Raji (cell line): ENCODE data around the gene DFFB.

ENCODE experiments used
- POLR2A ChIP-seq: IDR thresholded peaks from 2 replicates; pipeline ENCODE4 v1.6.1; 2011; ENCODE audit warnings: low read depth, low read length, control low read depth; ENCODE audit not compliant: insufficient read depth

The DFFB gene

GRCh38 chr1:3852711-3853485 lies 4.4 kb upstream of the DFFB start:
- no peak for TF ChIP-seq POLR2A

DNA sequence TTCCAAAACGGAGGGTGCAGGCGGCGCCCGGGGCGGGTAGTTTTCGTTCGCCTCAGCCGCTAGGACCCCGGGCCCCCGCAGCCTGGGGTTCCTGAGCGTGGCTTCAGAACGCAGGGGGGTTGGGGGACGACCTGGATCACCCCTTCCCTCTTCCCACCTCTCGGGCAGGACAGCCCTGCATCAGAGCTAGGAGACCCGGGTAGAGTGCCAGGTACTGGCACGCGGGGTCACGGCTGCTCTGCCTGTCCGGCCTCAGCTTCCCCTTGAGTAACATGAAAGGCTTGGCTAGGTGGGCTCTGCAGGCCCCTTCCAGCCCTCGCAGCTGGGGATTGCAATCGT lies 484 bp downstream of the DFFB start:
- no peak for TF ChIP-seq POLR2A

- no peak for TF ChIP-seq POLR2A
These were observed 1.1 kb downstream of the DFFB start for GRCh38 chr1:3858231-3858981.

DNA sequence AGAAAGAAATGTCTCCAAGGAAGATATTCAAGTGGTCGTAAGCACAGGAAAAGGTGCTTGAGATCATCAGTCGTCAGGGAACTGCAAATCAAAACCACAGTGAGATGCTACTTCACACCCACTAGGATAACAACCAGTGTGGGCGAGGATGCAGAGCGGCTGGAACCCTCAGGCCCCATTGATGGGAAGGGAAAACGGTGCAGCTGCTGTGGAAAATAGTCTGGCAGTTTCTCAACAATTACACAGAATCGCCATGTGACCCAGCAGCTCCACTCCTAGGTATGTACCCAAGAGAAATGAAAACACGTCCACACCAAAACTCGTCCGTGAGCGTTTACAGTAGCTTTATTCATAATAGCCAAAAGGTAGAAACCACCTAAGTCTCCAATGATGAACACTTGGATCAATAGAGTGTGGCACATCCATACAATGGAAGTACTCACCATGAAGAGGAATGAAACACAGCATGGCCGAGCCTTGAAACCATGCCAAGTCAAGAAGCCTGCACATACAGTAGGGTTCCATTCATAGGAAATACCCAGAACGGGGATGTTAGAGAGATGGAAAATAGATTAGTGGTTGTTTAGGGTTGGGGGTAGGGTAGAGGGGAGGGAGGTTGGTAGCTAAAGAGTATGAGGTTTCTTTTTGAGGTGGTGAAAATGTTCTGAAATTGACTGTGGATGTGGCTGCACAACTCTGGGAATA lies 6.1 kb downstream of the DFFB start:
- TF ChIP-seq POLR2A: no peak

DNA sequence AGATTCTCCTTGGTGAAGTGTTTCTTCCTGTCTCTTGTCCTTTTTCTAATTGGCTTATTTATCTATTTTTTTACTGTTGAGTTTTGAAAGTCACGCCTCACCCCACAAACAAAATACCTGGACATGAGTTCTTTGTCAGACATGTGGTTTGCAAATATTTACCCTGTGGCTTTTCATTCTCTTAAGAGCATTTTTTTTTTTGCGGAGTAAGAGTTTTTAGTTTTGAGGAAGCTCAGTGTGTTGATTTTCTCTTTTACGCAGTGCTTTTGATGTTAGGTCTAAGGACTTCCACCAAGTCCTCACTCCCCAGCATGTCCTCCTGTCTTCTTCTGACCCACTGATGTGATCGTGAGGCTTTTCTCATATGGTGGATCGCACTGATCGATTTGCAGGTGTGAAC lies 7.6 kb downstream of the DFFB start:
- TF ChIP-seq POLR2A: no peak

DNA sequence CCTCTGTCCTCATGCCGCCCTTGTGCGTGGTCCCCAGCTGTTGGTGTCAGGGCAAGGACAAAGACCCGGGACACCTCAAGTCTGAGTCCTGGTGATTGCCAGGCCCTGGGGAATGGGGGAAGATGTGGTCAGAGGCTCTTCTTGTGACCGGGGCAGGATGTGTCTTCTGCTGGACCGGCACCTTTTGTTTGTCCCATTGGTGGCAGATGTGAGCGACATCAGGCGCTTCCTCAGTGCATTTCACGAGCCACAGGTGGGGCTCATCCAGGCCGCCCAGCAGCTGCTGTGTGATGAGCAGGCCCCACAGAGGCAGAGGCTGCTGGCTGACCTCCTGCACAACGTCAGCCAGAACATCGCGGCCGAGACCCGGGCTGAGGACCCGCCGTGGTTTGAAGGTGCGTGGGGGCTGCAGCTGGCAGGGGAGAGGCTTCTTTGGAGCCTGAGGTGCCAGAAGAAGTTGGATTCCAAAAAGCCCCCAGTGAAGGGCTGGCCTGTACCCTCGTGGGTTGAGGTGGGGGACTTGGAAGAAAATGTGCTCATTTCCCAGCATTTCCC lies 8.4 kb downstream of the DFFB start:
- no peak for TF ChIP-seq POLR2A

DNA sequence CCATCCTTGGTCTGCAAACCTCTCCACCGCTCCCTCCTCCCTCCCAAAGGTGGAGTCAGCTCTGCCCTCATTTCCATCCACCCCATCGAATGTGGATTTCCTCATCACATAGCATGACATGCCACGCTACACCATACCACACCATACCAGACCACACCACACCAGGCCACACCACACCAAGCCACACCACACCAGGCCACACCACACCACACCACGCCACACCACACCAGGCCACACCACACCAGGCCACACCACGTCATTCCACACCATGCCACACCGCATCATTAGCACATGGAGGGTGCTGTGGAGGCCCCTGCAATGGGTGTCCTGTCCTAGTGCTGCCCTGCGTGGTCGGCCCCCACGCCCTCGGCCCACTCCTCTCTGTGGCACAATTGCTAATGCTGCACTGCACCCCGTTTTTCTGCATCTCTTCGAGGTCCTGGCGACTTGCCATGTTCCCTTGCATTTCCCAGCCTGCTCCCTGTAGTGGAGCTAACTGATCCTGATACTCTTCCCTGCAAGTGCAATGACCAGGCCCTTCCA lies 11.3 kb downstream of the DFFB start:
- no peak for TF ChIP-seq POLR2A

DNA sequence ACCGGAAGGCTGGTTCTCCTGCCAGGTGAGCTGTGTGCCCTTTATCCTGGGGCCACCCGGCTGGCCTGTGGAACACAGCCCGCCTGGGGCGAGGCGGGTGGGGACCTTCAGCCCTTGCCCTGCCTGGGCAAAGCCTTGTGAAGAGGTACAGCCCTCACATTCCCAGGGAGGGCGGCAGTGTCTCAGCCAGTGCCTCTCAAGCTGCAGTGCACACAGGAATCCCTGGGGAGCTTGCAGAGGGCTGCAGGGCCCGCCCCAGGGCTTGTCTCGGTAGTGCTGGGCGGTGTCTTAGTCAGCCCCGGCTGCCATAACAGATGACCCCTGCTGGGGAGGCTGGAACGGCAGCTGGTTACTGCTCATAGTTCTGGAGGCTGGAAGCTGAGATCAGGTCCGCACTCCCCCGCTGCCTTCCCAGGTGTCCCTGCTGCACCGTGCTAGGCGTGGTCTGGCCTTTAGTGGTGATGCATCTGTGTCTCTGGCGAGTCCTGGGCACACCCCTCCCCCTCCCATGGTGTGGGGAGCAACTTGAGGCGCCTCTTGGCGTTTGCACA lies 12.6 kb downstream of the DFFB start:
- no peak for TF ChIP-seq POLR2A

- no peak for TF ChIP-seq POLR2A
These were observed 14.2 kb downstream of the DFFB start for GRCh38 chr1:3871451-3871805.

DNA sequence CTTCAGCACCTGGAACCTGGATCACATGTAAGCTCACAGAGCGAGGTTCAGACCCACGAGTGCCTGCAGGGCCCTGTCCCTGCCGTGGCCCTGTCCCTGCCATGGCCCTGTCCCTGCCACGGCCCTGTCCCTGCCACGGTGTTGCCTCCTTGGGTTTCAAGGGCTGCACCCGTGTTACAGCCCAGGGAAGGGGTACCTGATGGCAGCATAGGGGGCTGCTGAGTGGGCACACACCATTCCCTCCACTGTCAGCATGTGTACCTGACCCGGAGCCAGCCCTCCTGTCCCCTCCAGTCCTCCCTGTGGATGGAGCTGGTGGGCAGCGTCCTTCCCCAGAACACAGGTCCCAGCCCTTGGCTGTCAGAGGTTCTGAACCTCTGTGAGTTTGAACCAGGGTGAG lies 15.3 kb downstream of the DFFB start:
- TF ChIP-seq POLR2A: no peak

GRCh38 chr1:3874736-3875135 lies 17.5 kb downstream of the DFFB start:
- no peak for TF ChIP-seq POLR2A

DNA sequence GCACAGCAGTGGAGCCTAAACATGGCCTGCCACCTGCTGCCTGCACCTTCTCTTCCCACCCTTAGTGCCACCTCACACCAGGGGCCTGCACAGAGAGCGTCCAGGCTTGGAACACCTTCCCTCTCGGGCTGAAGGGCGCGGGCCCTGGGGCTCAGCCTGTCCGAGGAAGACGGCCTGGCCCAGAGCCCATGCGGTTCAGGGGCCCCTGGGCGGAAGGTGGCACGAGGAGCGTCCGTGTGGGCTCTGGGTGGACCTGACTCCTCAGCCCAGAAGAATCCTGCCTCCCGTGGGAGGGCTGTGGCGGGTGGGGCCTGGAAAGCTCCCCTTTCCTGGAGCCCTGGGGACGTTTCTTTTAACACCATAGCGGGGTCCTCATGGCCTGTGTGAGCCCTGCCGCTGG lies 19.4 kb downstream of the DFFB start:
- TF ChIP-seq POLR2A: no peak

DNA sequence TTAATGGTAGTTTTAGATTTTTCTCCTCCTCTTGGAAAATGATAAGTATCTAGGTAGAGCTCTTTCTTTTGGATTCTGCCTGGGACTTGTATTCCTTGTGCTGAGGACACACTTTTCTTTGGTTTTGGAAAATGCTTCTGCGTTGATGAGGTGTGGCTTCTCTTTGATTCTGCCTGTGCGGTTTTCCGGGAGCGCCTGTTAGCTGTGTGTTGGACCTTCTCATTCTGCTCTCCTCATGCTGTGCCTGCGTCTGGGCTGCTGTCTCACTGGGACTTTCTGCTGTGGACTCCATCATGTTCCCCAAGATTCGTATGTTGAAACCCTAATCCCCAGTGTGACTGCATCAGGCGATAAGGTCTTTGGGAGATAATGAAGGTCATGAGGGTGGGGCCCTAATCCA lies 21.8 kb downstream of the DFFB start:
- no peak for TF ChIP-seq POLR2A

DNA sequence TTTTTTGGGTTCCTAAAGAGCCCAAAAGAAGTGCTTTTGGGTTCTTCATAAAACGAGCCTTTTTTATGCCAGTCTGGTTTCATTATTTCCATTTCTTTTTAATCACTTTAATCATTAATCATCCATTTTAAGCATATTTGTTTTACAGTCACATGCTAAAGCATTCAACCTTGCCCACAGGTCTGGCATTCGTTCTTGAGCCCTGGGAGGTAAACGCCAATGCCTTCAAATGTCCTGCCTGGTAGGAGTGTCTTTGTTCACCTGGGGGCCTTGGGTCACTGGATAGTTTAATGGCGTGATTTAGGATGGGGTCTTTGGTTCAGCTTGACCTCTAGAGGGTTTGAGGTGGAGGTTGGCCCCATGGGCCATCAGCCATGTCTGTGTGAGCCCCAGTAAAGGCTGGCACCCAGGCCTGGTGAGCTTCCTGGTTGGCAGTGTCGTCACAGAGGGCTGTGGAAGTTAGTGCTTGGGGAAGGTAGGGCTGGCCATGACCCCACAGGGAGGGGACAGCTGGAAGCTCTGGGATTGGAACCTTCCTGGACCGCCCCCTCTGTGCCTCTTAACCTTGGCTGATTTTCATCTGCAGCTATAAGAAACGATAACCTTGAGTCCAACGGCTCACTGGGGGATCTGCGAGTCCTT lies 22.6 kb downstream of the DFFB start:
- TF ChIP-seq POLR2A: no peak
